ENCODE results near the gene COX4I1. TPM values are rescaled to one million over a fixed set of nuclear protein-coding genes. Genes with fewer than 3 reads are reported as not detected.

COX4I1 gene
- polyA plus RNA-seq, 4 donors: 370 to 440 (median 384) TPM

DNA sequence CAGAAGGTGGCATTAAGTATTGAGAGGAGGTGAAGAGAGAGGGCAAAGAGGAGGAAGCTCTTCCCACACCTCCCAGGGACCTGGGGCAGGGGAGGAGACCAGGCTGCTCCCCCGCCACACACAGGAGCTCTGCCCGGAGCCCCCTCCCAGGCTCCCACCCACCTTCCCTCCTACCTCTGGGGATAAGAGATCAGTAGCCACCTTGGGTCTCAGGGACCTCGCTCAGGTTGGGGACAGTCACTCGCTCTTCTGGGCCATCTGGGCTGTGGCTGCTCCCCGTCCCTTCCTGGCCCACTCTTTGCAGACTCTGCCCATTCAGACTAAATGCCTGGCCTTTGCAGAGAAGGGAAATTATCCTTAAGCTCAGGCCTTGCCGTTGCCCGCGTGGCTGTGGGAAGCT, 33.7 kb upstream of the COX4I1 start:
- no peak for DNase-seq (ENCODE audit: low read depth in 4 of 4, low spot score in 2 of 4)

DNA sequence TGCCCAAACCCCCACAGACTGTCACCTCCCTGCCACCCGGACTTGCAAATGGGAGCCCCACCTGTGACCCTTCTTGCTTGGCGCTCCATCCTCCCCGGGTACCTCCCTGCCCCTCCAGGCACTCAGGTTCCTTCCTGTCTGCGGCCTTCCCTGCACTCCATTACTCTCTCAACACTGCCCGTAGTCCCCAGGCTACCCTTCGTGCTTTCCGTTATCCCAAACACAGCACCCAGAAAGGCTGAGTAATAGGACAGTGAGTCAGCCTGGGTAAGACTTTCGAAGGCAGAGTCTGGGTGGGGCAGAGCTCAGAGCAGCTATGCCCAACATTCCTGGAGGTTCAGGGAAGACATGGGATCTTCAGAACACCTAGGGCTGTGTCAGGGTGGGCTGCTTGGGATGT, 32.0 kb upstream of the COX4I1 start:
- DNase-seq (ENCODE audit: low read depth in 4 of 4, low spot score in 2 of 4): no peak

DNA sequence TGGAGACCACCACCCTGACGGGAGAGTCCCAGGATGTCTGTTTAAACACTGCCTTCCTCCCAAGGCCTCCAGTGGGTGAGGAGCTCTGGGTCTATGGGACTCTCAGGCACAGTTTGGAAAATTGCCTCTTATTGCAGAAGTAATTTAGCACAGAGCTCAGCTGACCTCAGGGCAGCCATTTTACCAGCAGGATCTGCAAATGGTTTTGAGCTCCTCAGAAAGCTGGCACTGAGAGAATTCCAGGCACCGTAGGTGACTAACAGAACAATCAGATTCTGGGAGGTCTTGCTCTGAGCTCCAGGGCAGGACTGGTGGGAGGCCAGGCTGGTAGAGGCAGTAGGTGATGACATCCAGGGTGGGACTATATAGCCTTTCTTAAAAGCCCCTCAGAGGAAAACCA, 31.3 kb upstream of the COX4I1 start:
- no peak for DNase-seq (ENCODE audit: low read depth in 4 of 4, low spot score in 2 of 4)

DNA sequence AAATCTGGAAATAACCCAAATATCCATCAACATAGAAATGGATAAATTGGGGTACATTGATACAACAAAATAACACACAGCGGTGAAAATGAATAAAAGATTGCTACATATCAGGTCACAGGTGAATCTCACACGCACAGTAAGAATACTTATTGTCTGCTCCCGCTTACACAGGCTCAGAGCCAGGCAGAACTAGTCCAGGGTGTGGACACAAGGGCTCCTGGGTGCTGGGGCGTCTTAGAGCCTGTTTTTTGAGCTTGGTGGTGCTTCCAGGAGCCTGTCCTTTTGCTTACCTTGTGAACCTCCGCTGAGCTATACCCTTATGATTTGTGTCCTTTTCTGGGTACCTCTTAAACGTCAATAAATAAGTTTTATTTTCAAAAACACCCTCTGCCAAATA, 28.8 kb upstream of the COX4I1 start:
- no peak for DNase-seq (ENCODE audit: low read depth in 4 of 4, low spot score in 2 of 4)

DNA sequence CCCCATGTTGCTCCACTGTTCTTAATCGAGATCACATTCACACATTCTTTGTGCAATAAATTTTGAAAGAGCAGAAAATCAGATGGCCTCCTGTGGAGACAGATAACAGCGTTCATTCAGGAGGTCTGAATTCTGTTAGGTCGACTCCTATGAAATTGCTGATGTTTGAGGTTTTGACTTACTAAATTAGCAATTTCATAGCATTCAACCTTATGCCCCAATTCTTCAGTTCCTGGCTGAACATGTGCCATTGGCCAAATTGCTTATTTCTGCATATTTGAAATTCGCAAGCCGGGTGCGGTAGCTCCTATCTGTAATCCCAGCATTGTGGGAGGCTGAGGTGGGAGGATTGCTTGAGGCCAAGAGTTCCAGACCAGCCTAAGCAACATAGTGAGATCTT, 26.5 kb upstream of the COX4I1 start:
- no peak for DNase-seq (ENCODE audit: low read depth in 4 of 4, low spot score in 2 of 4)

DNA sequence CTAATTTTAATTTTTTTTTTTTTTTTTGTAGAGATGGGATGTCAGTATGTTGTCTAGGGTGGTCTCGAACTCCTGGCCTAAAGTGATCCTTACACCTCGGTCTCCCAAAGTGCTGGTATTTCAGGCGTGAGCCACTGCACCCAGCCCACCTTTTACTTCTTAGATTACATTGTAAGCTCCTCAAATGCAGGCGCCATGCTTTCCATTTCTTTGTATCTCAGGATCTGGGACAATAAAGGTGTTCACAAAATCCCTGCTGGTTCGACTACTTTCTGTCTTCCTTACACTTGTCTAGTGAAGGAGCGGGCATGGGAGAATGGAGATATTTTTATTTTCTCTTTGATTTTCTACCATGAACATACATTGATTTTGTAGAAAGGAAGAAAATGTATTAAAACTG, 25.4 kb upstream of the COX4I1 start:
- no peak for DNase-seq (ENCODE audit: low read depth in 4 of 4, low spot score in 2 of 4)

DNA sequence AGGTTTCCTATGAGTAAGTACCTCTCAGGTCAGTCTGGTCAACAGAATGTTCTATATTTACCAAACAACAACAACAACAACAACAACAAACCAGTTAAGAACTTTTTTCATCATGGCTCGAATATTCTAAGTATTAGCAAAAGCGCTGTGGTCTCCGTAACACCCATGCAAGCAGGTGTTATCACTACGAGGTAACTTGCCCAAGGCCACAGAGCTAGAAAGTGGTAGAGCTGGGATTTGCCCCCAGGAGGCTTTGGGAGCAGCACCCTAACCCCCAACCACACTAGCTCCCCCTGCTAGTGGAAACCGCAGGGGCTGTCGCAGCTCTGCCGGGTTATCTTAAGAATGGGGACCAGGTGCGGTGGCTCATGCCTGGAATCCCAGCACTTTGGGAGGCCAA, 24.7 kb upstream of the COX4I1 start:
- no peak for DNase-seq (ENCODE audit: low read depth in 4 of 4, low spot score in 2 of 4)

DNA sequence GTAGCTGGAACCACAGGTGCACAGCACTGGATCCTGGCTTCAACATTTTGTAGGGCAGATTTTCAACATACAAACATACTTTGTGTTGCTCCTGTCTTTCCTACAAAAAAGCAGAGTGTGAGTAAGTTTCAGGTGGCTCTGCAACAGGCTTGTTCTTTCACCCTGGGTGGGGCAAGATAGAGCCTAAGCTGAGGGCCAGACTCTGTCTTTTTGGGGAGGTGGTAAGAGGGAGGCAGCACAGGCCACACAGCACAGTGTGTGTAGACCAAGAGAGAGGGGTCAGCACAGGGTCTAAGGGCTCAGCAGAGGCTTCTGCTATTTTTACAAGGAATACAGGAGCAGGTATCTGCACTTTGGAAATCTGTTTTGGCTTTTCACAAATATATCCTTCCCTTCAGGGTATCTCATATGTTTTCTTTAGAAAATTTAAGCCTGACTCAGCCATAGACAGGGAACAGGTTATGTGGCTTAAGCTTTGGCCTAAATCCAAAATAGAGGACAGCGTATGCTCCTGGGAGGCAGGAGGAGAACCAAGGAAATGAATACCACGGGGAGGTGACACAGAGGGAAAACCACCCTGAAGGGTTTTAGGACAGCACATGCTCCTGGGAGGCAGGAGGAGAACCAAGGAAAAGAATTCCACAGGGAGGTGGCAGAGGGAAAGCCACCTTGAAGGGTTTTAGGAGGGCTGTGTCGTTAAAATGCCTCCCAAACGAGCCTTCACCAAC, 21.7 kb upstream of the COX4I1 start:
- no peak for DNase-seq (ENCODE audit: low read depth in 4 of 4, low spot score in 2 of 4)

DNA sequence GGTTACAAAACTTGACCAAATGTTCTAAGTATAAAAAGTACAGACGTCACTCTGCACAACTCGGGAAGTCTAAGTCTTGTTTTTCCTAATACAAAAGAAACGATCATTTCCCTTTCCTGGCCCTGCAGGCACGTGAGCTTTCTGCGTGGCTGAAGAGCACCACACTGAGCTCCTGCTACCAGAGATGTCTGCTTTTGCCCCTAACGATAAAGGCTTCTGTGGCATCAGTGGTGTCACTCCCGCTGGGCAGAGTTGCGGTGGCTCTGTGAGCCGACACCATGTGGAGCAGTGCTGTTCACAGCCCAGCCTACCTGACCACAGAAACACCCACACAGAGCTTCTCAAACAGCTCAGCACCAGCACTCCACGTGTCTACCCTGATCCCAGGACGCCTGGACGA, 20.6 kb upstream of the COX4I1 start:
- no peak for DNase-seq (ENCODE audit: low read depth in 4 of 4, low spot score in 2 of 4)

DNA sequence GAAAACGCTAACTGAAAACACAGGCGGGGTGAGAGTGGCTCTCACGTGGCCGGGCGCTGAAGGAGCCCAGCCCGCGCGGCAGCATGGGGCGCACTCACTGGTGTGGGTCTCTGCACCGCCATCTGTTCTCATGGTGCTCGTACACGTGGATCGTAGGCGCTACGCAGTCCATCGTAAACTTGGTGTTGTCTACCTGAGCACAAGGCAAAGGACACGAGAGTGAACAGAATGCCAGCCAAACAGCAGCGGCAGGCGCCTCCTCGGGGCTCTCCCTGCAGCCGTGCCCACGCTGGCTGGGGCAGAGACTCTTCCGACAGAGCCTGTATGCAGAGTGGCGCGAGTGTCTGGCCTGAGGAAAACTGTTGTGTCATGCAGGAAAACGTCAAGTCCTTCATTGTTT, 19.2 kb upstream of the COX4I1 start:
- no peak for DNase-seq (ENCODE audit: low read depth in 4 of 4, low spot score in 2 of 4)

DNA sequence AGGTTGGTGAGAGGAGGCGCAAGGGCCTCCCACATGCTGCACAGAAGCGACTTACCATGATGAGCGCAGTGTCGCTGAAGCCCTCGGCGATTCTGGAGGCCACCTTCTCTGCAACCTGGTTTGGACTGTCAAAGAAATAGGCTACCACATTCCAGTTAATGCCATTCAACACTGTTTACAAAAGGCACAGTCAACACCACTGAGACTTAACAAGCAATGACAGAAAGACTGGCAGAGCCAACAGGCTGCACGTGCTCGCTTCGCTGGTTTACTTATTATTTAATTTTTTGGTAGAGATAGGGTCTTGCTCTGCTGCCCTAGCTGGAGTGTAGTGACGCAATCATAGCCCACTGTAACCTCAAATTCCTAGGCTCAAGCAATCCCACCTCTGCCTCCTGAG, 18.3 kb upstream of the COX4I1 start:
- DNase-seq (ENCODE audit: low read depth in 4 of 4, low spot score in 2 of 4): no peak

DNA sequence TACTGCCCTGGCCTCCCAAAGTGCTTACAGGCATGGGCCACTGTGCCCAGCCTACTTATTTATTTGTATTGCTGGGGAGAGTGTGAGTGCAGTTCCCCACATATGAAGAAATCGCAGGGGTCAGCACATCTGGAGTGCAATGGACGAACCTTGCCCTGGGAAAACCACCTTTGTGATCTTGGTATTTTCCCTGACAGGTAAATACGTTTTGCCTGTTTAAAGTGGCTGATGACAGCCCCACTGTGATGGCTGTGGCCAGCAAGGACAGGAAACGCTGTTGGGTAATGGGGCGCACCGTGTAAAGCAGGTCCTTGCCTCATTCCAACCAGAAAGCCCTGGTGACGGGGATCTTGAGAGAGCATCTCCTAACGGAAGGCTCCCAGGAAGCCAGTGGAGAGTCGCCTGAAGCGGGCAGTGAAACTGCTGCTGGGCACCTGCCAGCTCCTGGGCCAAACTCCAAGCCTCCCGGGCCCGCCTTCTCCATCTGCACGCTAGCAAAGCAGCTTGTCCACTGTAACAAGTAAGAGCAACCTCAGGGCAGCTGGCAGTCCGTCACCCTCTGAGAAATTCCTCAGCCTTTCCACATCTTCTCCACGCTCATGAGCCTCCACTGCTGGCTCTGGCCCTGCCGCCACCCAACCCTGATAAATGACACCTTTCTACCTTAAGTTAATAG, 17.7 kb upstream of the COX4I1 start:
- no peak for DNase-seq (ENCODE audit: low read depth in 4 of 4, low spot score in 2 of 4)

DNA sequence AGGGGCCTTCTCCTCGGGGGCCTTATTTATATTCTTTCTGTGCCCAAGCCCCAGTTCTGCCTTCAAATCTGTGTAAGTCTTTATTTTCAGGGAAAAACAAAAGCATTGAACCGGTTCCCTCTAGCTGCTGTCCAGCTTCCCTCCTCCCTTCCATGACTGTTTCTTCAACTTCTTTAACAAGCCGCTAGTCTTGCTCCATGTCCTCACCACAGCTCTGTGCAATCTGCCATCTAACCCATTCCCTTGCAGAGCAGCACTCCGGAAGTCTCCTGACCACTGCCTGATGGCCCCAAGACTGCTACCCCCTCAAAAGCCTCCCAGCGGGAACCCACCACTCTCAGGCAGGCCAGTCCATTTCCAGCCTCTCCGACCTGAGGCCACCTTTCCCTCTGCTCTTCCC, 17.0 kb upstream of the COX4I1 start:
- no peak for DNase-seq (ENCODE audit: low read depth in 4 of 4, low spot score in 2 of 4)

DNA sequence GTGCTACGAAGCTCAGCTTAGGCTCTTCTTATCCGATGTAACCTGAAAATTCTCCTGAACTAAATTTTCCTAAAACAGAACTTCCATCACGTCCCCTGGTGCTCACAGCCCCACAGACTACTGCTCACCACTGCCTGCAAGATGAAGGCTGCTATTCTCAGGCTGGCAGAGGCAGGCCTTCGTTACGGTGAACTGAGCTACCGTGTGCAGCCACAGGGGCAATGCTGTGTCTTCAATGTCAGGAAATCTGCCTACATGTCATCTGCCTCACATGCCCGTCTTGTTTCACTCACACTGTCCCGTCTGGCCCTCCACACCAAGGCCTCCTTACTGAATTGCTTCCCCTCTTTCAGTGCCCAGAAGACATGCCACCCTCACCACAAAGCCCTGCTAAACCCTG, 16.1 kb upstream of the COX4I1 start:
- DNase-seq (ENCODE audit: low read depth in 4 of 4, low spot score in 2 of 4): no peak

DNA sequence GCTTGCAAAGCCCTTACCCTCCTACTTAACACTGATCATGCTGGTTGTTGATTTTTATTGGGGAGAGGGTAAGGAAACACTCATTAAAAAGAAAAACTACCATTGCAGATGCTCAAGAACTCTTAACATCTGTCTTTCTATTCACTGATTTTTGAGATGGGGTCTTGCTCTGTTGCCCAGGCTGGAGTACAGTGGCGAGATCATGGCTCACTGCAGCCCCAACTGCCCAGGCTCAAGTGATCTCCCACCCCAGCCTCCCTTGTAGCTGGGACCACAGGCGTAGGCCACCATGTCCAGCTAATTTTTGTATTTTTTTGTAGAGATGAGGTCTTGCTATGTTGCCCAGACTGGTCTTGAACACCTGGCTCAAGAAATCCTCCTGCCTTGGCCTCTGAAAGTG, 14.7 kb upstream of the COX4I1 start:
- DNase-seq (ENCODE audit: low read depth in 4 of 4, low spot score in 2 of 4): no peak

DNA sequence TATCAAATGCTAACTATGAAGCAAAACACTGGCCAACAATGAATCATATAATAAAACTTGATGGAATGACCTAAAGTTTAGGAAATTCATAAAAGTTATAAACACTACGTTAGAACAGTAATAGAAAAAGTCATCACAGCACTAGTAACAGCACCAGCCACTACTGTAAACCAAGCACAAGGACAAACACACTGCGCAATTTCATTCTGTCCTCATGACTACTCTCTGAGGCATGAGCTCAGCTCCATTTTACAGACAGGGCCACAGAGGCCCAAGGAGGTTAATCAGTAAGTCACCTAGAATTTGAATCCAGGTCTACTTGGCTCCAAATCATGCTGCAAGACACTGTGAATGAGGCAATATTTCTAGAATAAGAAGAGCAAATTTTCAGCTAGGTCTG, 13.6 kb upstream of the COX4I1 start:
- DNase-seq (ENCODE audit: low read depth in 4 of 4, low spot score in 2 of 4): no peak

DNA sequence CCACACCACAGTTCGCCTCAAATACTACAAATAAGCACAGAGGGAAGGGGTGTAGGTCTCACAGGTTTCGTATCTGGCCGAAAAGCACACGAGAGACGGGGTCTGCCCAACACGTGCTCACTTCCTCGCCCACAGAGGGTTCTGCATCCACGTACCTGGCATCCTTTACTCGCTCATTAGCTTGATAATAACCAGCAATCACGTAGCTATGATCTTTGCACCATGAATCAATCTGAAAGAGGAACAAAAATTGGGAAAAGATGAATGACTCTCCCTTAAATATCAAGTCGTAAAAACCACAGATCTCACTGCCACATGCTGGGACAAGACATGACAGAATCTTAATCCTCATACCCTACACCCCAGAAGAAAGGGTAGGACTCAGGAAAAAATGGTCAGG, 10.7 kb upstream of the COX4I1 start:
- DNase-seq (ENCODE audit: low read depth in 4 of 4, low spot score in 2 of 4): no peak

DNA sequence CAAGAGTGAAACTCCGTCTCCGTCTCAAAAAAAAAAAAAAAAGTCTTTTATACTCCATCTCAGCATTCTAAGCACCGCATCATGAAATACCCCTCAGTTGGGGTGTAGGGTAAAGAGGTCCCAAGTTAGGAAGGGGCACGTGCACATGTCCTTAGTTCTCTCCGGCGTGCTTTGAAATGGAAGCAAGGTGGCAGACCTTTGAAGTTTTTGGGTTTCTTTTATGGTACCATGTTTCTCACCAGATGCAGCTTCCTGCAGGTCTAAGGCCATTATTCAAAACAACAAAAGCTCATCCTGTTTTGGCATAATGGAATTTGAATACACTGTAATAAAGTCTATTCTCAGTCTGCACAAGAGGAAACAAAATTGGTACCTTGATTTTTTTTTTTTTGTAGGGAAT, 9.7 kb upstream of the COX4I1 start:
- DNase-seq (ENCODE audit: low read depth in 4 of 4, low spot score in 2 of 4): no peak

DNA sequence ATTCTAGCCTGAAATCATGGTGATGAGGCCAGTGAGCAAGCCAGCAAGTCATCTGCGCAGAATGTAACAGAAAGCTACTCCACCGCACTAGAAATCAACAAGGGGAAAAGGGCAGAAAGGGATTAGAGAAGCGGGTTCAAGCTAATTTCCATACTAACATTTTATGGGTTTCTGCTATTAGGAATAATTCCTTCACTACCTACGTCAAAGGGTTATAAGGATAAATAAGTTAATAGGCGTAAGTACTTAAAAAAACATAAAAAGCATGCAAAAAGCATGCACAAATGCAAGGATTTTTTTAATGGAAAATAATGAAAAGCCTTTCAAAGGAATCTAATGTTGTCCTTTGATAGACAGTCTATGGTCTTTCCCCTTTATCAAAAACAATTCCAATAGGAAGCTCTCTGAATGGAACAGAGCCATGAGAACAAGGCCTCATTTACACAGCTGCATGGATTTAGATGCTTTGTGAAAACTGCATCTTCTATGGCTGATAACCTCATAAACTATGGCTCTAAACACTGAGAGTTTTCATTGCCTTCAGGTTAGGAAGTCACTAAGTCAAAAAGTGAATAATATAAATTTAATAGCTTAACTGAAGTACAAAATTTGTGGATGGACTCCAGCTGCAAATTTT, 5.7 kb upstream of the COX4I1 start:
- DNase-seq (ENCODE audit: low read depth in 4 of 4, low spot score in 2 of 4): no peak

DNA sequence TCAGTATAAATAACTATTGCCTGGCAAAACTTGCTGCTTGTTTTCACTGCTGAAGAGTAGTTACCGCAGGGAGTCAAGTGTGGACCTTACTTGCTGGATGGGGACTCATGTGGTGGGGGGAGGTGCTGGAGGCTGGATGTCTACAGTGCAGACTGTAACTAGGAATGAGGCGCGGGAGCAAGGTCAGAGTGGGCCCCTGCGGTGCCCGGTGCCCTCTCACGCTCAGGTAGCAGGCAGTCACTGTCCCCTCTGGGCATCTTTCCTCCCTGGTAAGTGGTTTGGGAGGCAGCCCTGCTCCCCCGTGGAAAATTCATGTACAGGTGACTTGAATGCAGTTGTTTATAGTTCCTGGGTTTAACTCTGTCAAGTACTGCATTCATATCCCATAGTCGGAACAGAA, 4.8 kb upstream of the COX4I1 start:
- DNase-seq (ENCODE audit: low read depth in 4 of 4, low spot score in 2 of 4): no peak

DNA sequence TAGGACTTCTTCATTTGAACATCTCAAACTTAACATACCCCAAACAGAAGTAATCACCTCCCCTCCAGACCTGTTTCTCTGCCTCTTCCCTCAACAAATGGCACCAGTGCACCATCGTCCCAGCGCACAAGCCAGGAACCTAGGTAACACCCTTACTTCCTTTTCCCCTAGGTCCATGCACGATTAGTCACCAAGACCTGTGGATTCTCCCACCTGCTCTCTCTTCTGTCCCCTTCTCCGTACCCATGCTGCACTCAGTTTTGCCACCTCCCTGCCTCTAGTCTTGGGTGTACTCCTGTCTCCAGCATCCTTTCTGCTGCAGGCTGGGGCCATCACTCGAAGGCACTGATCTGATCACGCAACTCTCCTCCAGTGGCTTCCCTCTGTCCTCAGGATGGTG, 3.3 kb upstream of the COX4I1 start:
- no peak for DNase-seq (ENCODE audit: low read depth in 4 of 4, low spot score in 2 of 4)

DNA sequence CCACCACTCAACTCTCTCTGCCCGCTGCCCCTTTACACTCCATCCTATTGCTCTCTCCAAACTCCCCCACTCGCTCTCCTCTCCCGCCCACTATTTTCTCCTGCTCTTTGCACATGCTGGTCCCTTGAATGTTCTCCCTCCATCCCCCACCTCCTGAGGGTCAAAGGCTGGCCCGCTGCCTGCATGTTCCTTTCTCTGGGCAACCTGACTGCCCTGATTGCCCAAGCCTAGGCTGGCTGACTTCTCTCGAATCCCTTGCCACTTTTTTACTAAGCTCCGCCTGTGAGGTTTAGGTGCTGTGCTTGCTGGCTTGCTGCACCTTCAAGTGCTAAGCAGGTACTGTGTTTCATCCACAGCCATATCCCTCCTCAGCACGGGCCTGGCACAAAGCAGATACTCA, 2.9 kb upstream of the COX4I1 start:
- DNase-seq (ENCODE audit: low read depth in 4 of 4, low spot score in 2 of 4): no peak

Measured in left renal cortex interstitium (tissue), 4 donors.